HG02588 (cell line): ENCODE data around the gene MMP8.

Experiments used
- ATAC-seq: cut with Tn5 transposase; IDR thresholded peaks from one replicate; pipeline ENCODE4 v1.9.1; 2021; ENCODE audit warnings: mild to moderate bottlenecking, moderate library complexity; ENCODE audit not compliant: unreplicated experiment

Gene MMP8

GRCh38 chr11:102662607-102663006 is 62.1 kb downstream of the MMP8 start:
- ATAC-seq, result no peak
